Hepatocyte (in vitro differentiated cells): ENCODE data around the gene ANKRD11. TPM values are rescaled to one million over a fixed set of nuclear protein-coding genes. Genes with fewer than 3 reads are reported as not detected.

Experiments used
- DNase-seq: peaks from one replicate; pipeline ENCODE4 v3.0.0-alpha.2; 2016; ENCODE audit warnings: low spot score
- H2AFZ ChIP-seq: fragments of 200-600 bp; sonication (generic); 2 replicates; pipeline ENCODE4 v1.6.0; 2016; ENCODE audit warnings: antibody characterized with exemption, mild to moderate bottlenecking
- H3K27ac ChIP-seq: fragments of 200-600 bp; sonication (generic); 2 replicates; pipeline ENCODE4 v1.5.1; 2016; ENCODE audit warnings: mild to moderate bottlenecking
- H3K27me3 ChIP-seq: fragments of 200-600 bp; sonication (generic); 2 replicates; pipeline ENCODE4 v1.6.1; 2016
- H3K36me3 ChIP-seq: fragments of 200-600 bp; sonication (generic); replicated peaks from 2 replicates; pipeline ENCODE4 v1.5.1; 2016; ENCODE audit warnings: low read depth; ENCODE audit not compliant: insufficient read depth
- H3K4me1 ChIP-seq: fragments of 200-600 bp; sonication (generic); 2 replicates; pipeline ENCODE4 v1.5.1; 2016; ENCODE audit warnings: mild to moderate bottlenecking, moderate library complexity; ENCODE audit not compliant: insufficient read depth
- H3K4me2 ChIP-seq: fragments of 200-600 bp; sonication (generic); 2 replicates; pipeline ENCODE4 v1.6.0; 2016
- H3K4me3 ChIP-seq: fragments of 200-600 bp; sonication (generic); 2 replicates; pipeline ENCODE4 v1.5.1; 2016; ENCODE audit warnings: mild to moderate bottlenecking
- H3K79me2 ChIP-seq: fragments of 200-600 bp; sonication (generic); 2 replicates; pipeline ENCODE4 v1.6.0; 2017; ENCODE audit warnings: mild to moderate bottlenecking
- H3K9me2 ChIP-seq: fragments of 200-600 bp; sonication (generic); replicated peaks from 2 replicates; pipeline ENCODE4 v1.6.0; 2017; ENCODE audit warnings: mild to moderate bottlenecking; ENCODE audit not compliant: insufficient read depth
- H3K9me3 ChIP-seq: fragments of 200-600 bp; sonication (generic); 2 replicates; pipeline ENCODE4 v1.5.1; 2016; ENCODE audit warnings: low read depth, mild to moderate bottlenecking
- H4K20me1 ChIP-seq: fragments of 200-600 bp; sonication (generic); 2 replicates; pipeline ENCODE4 v1.6.0; 2016; ENCODE audit warnings: mild to moderate bottlenecking; ENCODE audit not compliant: insufficient read depth, poor library complexity, severe bottlenecking
- EZH2 ChIP-seq: fragments of 200-600 bp; sonication (generic); IDR thresholded peaks from 2 replicates; pipeline ENCODE4 v1.6.1; 2016; ENCODE audit warnings: antibody characterized with exemption, mild to moderate bottlenecking, borderline replicate concordance
- EZH2phosphoT487 ChIP-seq: fragments of 200-600 bp; sonication (generic); IDR thresholded peaks from one replicate; pipeline ENCODE4 v1.6.1; 2018; ENCODE audit warnings: antibody characterized with exemption, mild to moderate bottlenecking, low read depth, moderate library complexity; ENCODE audit not compliant: unreplicated experiment, severe bottlenecking
- WGBS: methylation state at CpG from one replicate; pipeline ENCODE4 v1.1.6; 2016; ENCODE audit warnings: low lambda C conversion rate; ENCODE audit errors: missing lambda C conversion rate; 5-methylcytosine and 5-hydroxymethylcytosine counted together
- polyA plus RNA-seq: library from polyadenylated mRNA; unstranded; fragments of >200 nt; fragmentation: Nextera tagmentation; extraction: Ambion mirVana; gene quantifications from 2 replicates; pipeline ENCODE4 v1.2.1, GENCODE V29; 2016
- total RNA-seq: library from RNA; depleted of rRNA; stranded (reverse); fragments of >200 nt; gene quantifications from 2 replicates; pipeline ENCODE4 v1.2.3, GENCODE V29; 2014
- TF ChIP-seq, protein P1 (sequence below): fragments of 200-600 bp; sonication (generic); IDR thresholded peaks from 2 replicates; pipeline ENCODE4 v1.5.1; 2016; ENCODE audit warnings: antibody characterized with exemption, mild to moderate bottlenecking; ENCODE audit not compliant: poor library complexity

Gene ANKRD11
- total and polyA plus RNA-seq, 2 experiments from 2014 or later: 48.7 to 130 TPM

DNA sequence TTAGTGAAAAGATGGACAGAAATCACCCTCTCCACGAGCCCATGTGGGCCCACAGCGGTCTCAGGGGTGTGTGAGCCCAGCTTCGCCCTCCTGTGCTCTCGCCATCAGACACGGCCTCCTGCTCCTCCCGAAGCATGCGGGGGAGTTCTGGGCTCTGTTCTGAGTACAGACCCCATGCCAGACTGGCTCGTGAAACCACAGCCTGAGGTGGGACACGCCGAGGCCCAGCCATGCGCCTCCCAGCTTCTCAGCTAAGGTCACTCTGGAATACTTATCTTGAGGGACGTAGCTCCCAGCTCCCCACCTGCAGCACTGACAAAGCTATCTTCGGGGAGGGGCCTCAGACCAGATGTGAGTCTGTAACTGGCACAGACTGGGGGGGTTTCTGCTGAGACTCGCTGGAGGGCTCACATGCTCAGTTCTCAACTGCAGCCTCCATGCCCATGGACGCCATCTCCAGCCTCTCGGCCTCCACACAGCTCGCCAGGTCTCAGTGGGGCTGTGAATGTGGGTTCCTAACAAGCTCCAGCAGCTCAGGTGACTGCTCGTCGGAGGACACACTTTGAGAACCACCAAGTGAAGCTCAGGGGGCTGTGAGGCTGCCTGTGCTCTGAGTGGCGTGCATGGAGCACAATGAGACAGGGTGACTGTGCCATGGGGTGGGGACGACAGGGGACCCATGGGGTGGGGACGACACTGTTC is 177.6 kb downstream of the ANKRD11 start:
- H3K27ac ChIP-seq: no peak overlapping the region
- H3K36me3 ChIP-seq: peaks cover 4% of the 10 kb centered on the region

DNA sequence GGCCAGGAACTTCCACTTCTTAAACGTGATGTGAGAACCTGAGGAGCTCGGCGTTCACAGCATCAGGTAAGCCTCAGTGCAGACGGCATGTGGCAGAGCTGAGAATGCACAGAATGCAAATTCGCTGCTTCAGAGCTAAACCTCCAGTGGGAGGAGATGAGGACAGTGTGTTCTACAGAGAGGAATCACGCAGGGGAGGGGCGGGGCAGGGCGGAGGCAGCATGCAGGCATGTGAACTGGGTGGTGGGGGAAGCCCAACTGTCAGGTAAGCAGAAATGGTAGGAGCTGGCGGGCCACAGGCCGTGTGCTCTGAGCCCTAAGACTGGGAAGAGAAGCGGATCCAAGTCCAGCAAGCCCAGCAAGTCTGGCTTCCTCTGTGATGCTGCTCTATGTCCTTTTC is 178.2 kb downstream of the ANKRD11 start:
- Histone ChIP-seq H4K20me1 (peaks cover 98% of the 10 kb centered on the region), H3K4me3 (no peak overlapping the region), H3K79me2 (peaks cover 100% of the 10 kb centered on the region), H3K4me2 (no peak overlapping the region), H3K27ac (no peak overlapping the region), H2AFZ (no peak overlapping the region), H3K4me1 (no peaks in the 10 kb centered on the region), H3K27me3 (no peaks in the 10 kb centered on the region), H3K9me2 (no peaks in the 10 kb centered on the region), H3K36me3 (peaks cover 4% of the 10 kb centered on the region), H3K9me3 (no peaks in the 10 kb centered on the region)
- WGBS: 93% methylated on average over 9 of the region's 11 CpGs
- no peak for DNase-seq
- TF ChIP-seq EZH2 (no peak), EZH2phosphoT487 (no peak)
- TF ChIP-seq, protein P1, sequence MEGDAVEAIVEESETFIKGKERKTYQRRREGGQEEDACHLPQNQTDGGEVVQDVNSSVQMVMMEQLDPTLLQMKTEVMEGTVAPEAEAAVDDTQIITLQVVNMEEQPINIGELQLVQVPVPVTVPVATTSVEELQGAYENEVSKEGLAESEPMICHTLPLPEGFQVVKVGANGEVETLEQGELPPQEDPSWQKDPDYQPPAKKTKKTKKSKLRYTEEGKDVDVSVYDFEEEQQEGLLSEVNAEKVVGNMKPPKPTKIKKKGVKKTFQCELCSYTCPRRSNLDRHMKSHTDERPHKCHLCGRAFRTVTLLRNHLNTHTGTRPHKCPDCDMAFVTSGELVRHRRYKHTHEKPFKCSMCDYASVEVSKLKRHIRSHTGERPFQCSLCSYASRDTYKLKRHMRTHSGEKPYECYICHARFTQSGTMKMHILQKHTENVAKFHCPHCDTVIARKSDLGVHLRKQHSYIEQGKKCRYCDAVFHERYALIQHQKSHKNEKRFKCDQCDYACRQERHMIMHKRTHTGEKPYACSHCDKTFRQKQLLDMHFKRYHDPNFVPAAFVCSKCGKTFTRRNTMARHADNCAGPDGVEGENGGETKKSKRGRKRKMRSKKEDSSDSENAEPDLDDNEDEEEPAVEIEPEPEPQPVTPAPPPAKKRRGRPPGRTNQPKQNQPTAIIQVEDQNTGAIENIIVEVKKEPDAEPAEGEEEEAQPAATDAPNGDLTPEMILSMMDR: no peak

More for the DNA sequence above, 177.6 kb downstream of the ANKRD11 start:
- H3K27me3 ChIP-seq: no peaks in the 10 kb centered on the region
- peaks cover 98% of the 10 kb centered on the region for H4K20me1 ChIP-seq
- H3K4me1 ChIP-seq: no peaks in the 10 kb centered on the region
- peaks cover 100% of the 10 kb centered on the region for H3K79me2 ChIP-seq
- H3K9me2 ChIP-seq: no peaks in the 10 kb centered on the region
- no peak overlapping the region for H3K4me2 ChIP-seq
- WGBS: 96% methylated on average over 20 of the region's 22 CpGs
- H3K9me3 ChIP-seq: no peaks in the 10 kb centered on the region
- H3K4me3 ChIP-seq: no peak overlapping the region
- DNase-seq: no peak
- H2AFZ ChIP-seq: no peak overlapping the region
- TF ChIP-seq EZH2phosphoT487: no peak
- TF ChIP-seq EZH2: no peak
- TF ChIP-seq, protein P1: no peak

DNA sequence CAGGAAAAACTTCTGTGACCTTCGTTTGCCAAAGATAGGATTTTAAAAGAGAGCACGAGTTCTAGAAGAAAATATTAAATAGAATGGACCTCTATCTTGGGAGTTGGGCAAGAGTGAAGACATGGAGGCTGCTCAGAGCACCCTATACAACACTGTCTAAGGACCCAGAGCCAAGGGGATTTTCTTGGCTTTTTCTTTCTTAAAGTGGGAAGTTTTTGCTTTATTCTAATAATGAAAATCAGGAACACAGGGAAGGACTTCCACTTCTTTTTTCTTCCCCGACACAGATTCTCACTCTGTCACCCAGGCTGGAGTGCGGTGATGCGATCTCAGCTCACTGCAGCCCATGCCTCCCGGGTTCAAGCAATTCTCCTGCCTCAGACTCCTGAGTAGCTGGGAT is 178.7 kb downstream of the ANKRD11 start:
- Histone ChIP-seq H3K4me3 (no peak overlapping the region), H3K9me3 (no peaks in the 10 kb centered on the region), H4K20me1 (peaks cover 98% of the 10 kb centered on the region), H2AFZ (no peak overlapping the region), H3K9me2 (no peaks in the 10 kb centered on the region), H3K4me1 (no peaks in the 10 kb centered on the region), H3K36me3 (peaks cover 4% of the 10 kb centered on the region), H3K4me2 (no peak overlapping the region), H3K27ac (no peak overlapping the region), H3K79me2 (peaks cover 100% of the 10 kb centered on the region), H3K27me3 (no peaks in the 10 kb centered on the region)
- TF ChIP-seq EZH2phosphoT487 (no peak), EZH2 (no peak)
- TF ChIP-seq, protein P1: no peak
- no peak for DNase-seq
- 99% methylated on average over 6 of the region's 6 CpGs for WGBS
